IMR-90 (cell line): ENCODE data around the gene OTUB2. TPM values are rescaled to one million over a fixed set of nuclear protein-coding genes. Genes with fewer than 3 reads are reported as not detected.

Source experiments
- ATAC-seq: fragments of 200-7000 bp; cut with Tn5 transposase; 2 replicates; pipeline ENCODE4 v1.9.1; 2020; ENCODE audit warnings: low read depth, mild to moderate bottlenecking, moderate library complexity
- BruUV-seq: library from RNA; stranded (reverse); fragments of 400-500 nt; replicated peaks from 2 replicates; lab custom pipeline; 2021; lab: Mats Ljungman, UMichigan
- CTCF ChIA-PET: fragments of 300-600 bp; formaldehyde crosslinking; extraction: SDS; loops from one replicate; lab custom pipeline; 2021; ENCODE audit warnings: antibody characterized with exemption; lab: Yijun Ruan, JAX
- POLR2A ChIA-PET: fragments of 300-600 bp; sonication (Branson Sonifier 250); formaldehyde crosslinking; loops from one replicate; lab custom pipeline; 2022; ENCODE audit warnings: antibody characterized with exemption; ENCODE audit not compliant: unreplicated experiment; lab: Charles Lee
- DNase-seq: peaks from one replicate; pipeline ENCODE4 v3.0.0; 2013
- H2AFZ ChIP-seq: replicated peaks from 2 replicates; pipeline ENCODE3; 2013; ENCODE audit warnings: low read length, mild to moderate bottlenecking; ENCODE audit not compliant: poor library complexity
- H2AK5ac ChIP-seq: 2 replicates; pipeline ENCODE4 v1.6.1; 2013; ENCODE audit warnings: low read depth, low read length, inconsistent platforms
- H2AK9ac ChIP-seq: replicated peaks from 2 replicates; pipeline ENCODE3; 2013; ENCODE audit warnings: mild to moderate bottlenecking, low read depth, low read length, moderate library complexity; ENCODE audit not compliant: poor library complexity
- H2BK120ac ChIP-seq: 2 replicates; pipeline ENCODE4 v1.6.1; 2013; ENCODE audit warnings: low read depth, low read length, inconsistent platforms
- H2BK15ac ChIP-seq: 3 replicates; pipeline ENCODE4 v1.6.1; 2013; ENCODE audit warnings: low read depth, low read length, inconsistent platforms
- H2BK20ac ChIP-seq: 2 replicates; pipeline ENCODE4 v1.6.1; 2013; ENCODE audit warnings: low read depth, mild to moderate bottlenecking, inconsistent platforms, low read length, moderate library complexity
- H2BK5ac ChIP-seq: 2 replicates; pipeline ENCODE4 v1.6.1; 2013; ENCODE audit warnings: mild to moderate bottlenecking, low read depth, low read length, inconsistent platforms; ENCODE audit not compliant: poor library complexity, severe bottlenecking
- H3K14ac ChIP-seq: replicated peaks from 2 replicates; pipeline ENCODE4 v1.6.1; 2013; ENCODE audit warnings: low read depth, low read length, inconsistent platforms
- H3K18ac ChIP-seq: 2 replicates; pipeline ENCODE4 v1.6.1; 2013; ENCODE audit warnings: low read depth, low read length, control low read depth
- H3K23ac ChIP-seq: 2 replicates; pipeline ENCODE4 v1.6.1; 2013; ENCODE audit warnings: low read depth, low read length, inconsistent platforms
- H3K27ac ChIP-seq: 2 replicates; pipeline ENCODE4 v1.5.1; 2013; ENCODE audit warnings: mild to moderate bottlenecking, control low read depth, low read length; ENCODE audit not compliant: insufficient read depth
- H3K27me3 ChIP-seq: 2 replicates; pipeline ENCODE4 v1.6.1; 2013; ENCODE audit warnings: low read length; ENCODE audit not compliant: control insufficient read depth, insufficient read depth
- H3K36me3 ChIP-seq: 2 replicates; pipeline ENCODE4 v1.6.1; 2013; ENCODE audit warnings: low read length, mixed read lengths; ENCODE audit not compliant: control insufficient read depth, insufficient read depth
- H3K4ac ChIP-seq: 2 replicates; pipeline ENCODE4 v1.6.1; 2013; ENCODE audit warnings: low read depth, low read length, inconsistent platforms
- H3K4me1 ChIP-seq: 2 replicates; pipeline ENCODE4 v1.6.1; 2013; ENCODE audit warnings: low read length, mixed read lengths; ENCODE audit not compliant: control insufficient read depth, insufficient read depth
- H3K4me2 ChIP-seq: 2 replicates; pipeline ENCODE4 v1.6.1; 2013; ENCODE audit warnings: low read depth, mild to moderate bottlenecking, control low read depth, low read length, moderate library complexity
- H3K4me3 ChIP-seq: 2 replicates; pipeline ENCODE4 v1.5.1; 2013; ENCODE audit warnings: low read depth, mild to moderate bottlenecking, control low read depth, low read length, moderate library complexity; ENCODE audit not compliant: insufficient read depth
- H3K56ac ChIP-seq: 2 replicates; pipeline ENCODE4 v1.6.1; 2013; ENCODE audit warnings: low read length, inconsistent platforms; ENCODE audit not compliant: insufficient read depth; ENCODE audit errors: extremely low read depth
- H3K79me1 ChIP-seq, 2 experiments: 2 replicates each; pipeline ENCODE4 v1.6.1; 2013; ENCODE audit warnings: low read length in 2 of 2, inconsistent platforms in 1 of 2, low read depth in 1 of 2
- H3K9ac ChIP-seq: 2 replicates; pipeline ENCODE4 v1.6.1; 2013; ENCODE audit warnings: low read depth, low read length, control low read depth
- H3K9me1 ChIP-seq: 2 replicates; pipeline ENCODE4 v1.6.1; 2013; ENCODE audit warnings: low read length, inconsistent platforms; ENCODE audit not compliant: insufficient read depth
- H3K9me3 ChIP-seq: 2 replicates; pipeline ENCODE4 v1.6.1; 2013; ENCODE audit warnings: low read length; ENCODE audit not compliant: control insufficient read depth, insufficient read depth
- H4K20me1 ChIP-seq: 2 replicates; pipeline ENCODE4 v1.6.1; 2013; ENCODE audit warnings: low read length, inconsistent platforms; ENCODE audit not compliant: insufficient read depth
- H4K5ac ChIP-seq: 2 replicates; pipeline ENCODE4 v1.6.1; 2013; ENCODE audit warnings: mild to moderate bottlenecking, low read depth, low read length, control low read depth
- H4K8ac ChIP-seq, 2 experiments: 2 replicates each; pipeline ENCODE4 v1.6.1; 2013; ENCODE audit warnings: low read depth in 2 of 2, low read length in 2 of 2, control low read depth in 1 of 2, inconsistent platforms in 1 of 2
- H4K91ac ChIP-seq: 2 replicates; pipeline ENCODE4 v1.6.1; 2013; ENCODE audit warnings: low read depth, low read length, inconsistent platforms; ENCODE audit not compliant: insufficient read depth
- FOS ChIP-seq: fragments of 150-350 bp; IDR thresholded peaks from 2 replicates; pipeline ENCODE4 v1.6.1; 2016; ENCODE audit warnings: low read depth, low read length
- USF2 ChIP-seq: fragments of 150-350 bp; IDR thresholded peaks from 2 replicates; pipeline ENCODE4 v1.6.1; 2017; ENCODE audit warnings: mild to moderate bottlenecking, antibody characterized with exemption, low read length, low read depth
- WGBS, 2 experiments: methylation state at CpG; one replicate each; pipeline versions ENCODE4 v1.1.5 to v1.1.7; 2013; ENCODE audit warnings: missing lambda C conversion rate in 2 of 2; ENCODE audit not compliant: insufficient read length in 1 of 2; ENCODE audit errors: extremely low coverage in 2 of 2; 5-methylcytosine and 5-hydroxymethylcytosine counted together
- dilution Hi-C: fragments of 300-500 bp; cut with HindIII; formaldehyde crosslinking; loops from one replicate; pipeline ENCODE4 v1.14.3; 2018; ENCODE audit warnings: low sequenced_read_pairs; ENCODE audit not compliant: unreplicated experiment
- in situ Hi-C: fragments of 300-500 bp; cut with MboI; formaldehyde crosslinking; loops from 3 replicates; pipeline ENCODE4 v1.14.3; 2019; ENCODE audit warnings: low sequenced_read_pairs, inconsistent platforms, mixed read lengths
- intact Hi-C: fragments of 100-400 bp; cut with micrococcal nuclease; formaldehyde crosslinking; loops from 2 replicates; pipeline ENCODE4 v1.10.0; 2022
- polyA plus RNA-seq, 3 experiments: library from polyadenylated mRNA; depleted of rRNA; stranded (reverse); fragments of >200 nt; gene quantifications; 2 replicates each; pipeline ENCODE4 v1.2.3, GENCODE V29; 2012; ENCODE audit warnings: low replicate concordance in 1 of 3
- total RNA-seq: library from RNA; depleted of rRNA; stranded (reverse); fragments of >200 nt; gene quantifications from 2 replicates; pipeline ENCODE4 v1.2.3, GENCODE V29; 2012

The OTUB2 gene
- total and polyA plus RNA-seq, 2 of the 4 experiments (the other 2 are of a cell fraction): 1.1 to 2.5 TPM

DNA sequence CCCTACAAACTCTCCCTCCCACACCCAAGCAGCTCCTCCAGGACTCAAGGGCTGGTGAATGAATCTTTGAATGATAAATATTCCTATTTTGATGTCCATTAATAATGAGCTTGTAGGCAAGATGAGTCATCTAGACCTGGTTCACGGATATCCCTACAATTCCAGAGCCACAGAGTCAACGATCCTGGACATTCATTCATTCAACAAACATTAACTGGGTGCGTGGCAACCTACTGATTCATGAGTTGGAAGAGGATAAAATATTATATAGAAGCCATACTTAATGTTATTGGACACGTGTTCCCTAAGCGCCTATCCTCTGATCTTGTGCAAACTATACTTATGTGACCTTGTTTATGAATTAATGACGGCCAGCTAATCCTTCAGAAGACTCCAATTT is 420 bp upstream of the OTUB2 start:
- H3K14ac ChIP-seq: no peak overlapping the region
- no peak overlapping the region for H2BK120ac ChIP-seq
- peak overlapping the region; percentile 12; the same call in 1 of the 2 replicates for H3K4me3 ChIP-seq
- H4K20me1 ChIP-seq: no peaks in the 10 kb centered on the region
- H2AK9ac ChIP-seq: no peak overlapping the region
- H2BK5ac ChIP-seq: no peak overlapping the region
- no peak overlapping the region for H3K56ac ChIP-seq
- H3K79me1 ChIP-seq: 0 out of 4 replicates have a peak, but pooled peaks cover 0 to 4% of the 10 kb centered on the region in 2 experiments
- no peak overlapping the region for H4K91ac ChIP-seq
- no peak overlapping the region for H2BK20ac ChIP-seq
- dilution Hi-C loops: no loop called here
- ChIA-PET CTCF (interaction anchor here (0.9 to 1.4 kb wide), 4 partner anchors 11 to 111 kb away, joined by 3 to 10 read pairs (median 3); no protein-coding TSS in a partner anchor), POLR2A (interaction anchor here (0.9 kb wide), 1 partner anchor 56 kb away, joined by 3 read pairs; the partner anchor contains the start of gene IFI27L1)
- ATAC-seq (no peak), DNase-seq (no peak)
- intact Hi-C loops: no loop called here
- no peaks in the 10 kb centered on the region; the same call in 1 of the 2 replicates for H3K4me1 ChIP-seq
- peak overlapping the region; percentile 90 for H2AFZ ChIP-seq
- no peaks in the 10 kb centered on the region for H3K36me3 ChIP-seq
- H3K9me1 ChIP-seq: 0 out of 2 replicates have a peak, but pooled peaks cover 5% of the 10 kb centered on the region
- BruUV-seq: no TSS peak
- no peak overlapping the region for H2AK5ac ChIP-seq
- TF ChIP-seq FOS (0 out of 2 replicates have a peak, but pooled peaks have one; percentile 7), USF2 (no peak)
- H3K18ac ChIP-seq: no peak overlapping the region
- no peaks in the 10 kb centered on the region; the same call in 1 of the 2 replicates for H3K27me3 ChIP-seq
- H2BK15ac ChIP-seq: no peak overlapping the region
- no CpG with 5 or more reads among the region's 6 CpGs for WGBS, 2 experiments
- peak overlapping the region in 1 of 2 experiments; percentile 71; a peak in 1 of 4 replicates for H4K8ac ChIP-seq
- no peaks in the 10 kb centered on the region for H3K9me3 ChIP-seq
- H3K9ac ChIP-seq: no peak overlapping the region
- H4K5ac ChIP-seq: no peak overlapping the region
- no peak overlapping the region for H3K4ac ChIP-seq
- H3K4me2 ChIP-seq: peak overlapping the region; percentile 69
- no peak overlapping the region for H3K27ac ChIP-seq
- H3K23ac ChIP-seq: no peak overlapping the region
- in situ Hi-C loops: no loop called here
